Measurements from ENCODE around the gene SP110. TPM values are rescaled to one million over a fixed set of nuclear protein-coding genes. Genes with fewer than 3 reads are reported as not detected.
"Not testable (repeated sequence)": the region's sequence is repeated elsewhere in the genome, so short reads cannot be mapped to it uniquely, and the experiment has no call there.

Gene SP110
- total RNA-seq, 1 donor from 2014 or later, result 1.3 TPM

GRCh38 chr2:230224458-230224857 lies 4.7 kb upstream of the SP110 start:
- TF ChIP-seq CTCF (IDR thresholded peaks at IDR 0.05; ENCODE audit: partially characterized antibody, unreplicated experiment), result no peak
- peaks cover 1% of the 10 kb centered on the region for H3K9me3 Mint-ChIP-seq (ENCODE audit: unreplicated experiment)
- H3K36me3 Mint-ChIP-seq (ENCODE audit: unreplicated experiment), result no peaks in the 10 kb centered on the region
- no peak for DNase-seq
- H3K4me3 Mint-ChIP-seq (ENCODE audit: unreplicated experiment), result no peak overlapping the region
- no peaks in the 10 kb centered on the region for H3K27me3 Mint-ChIP-seq (ENCODE audit: unreplicated experiment)
- H3K4me1 Mint-ChIP-seq (ENCODE audit: low read depth, unreplicated experiment), result peaks cover 3% of the 10 kb centered on the region
- no peak overlapping the region for H3K27ac Mint-ChIP-seq (ENCODE audit: unreplicated experiment)

- H3K27me3 Mint-ChIP-seq (ENCODE audit: unreplicated experiment); H3K4me3 Mint-ChIP-seq (ENCODE audit: unreplicated experiment); H3K36me3 Mint-ChIP-seq (ENCODE audit: unreplicated experiment); H3K9me3 Mint-ChIP-seq (ENCODE audit: unreplicated experiment); DNase-seq; H3K27ac Mint-ChIP-seq (ENCODE audit: unreplicated experiment); H3K4me1 Mint-ChIP-seq (ENCODE audit: low read depth, unreplicated experiment): not testable (repeated sequence)
Measured at GRCh38 chr2:230222829-230223228, 3.0 kb upstream of the SP110 start.

- TF ChIP-seq CTCF (IDR thresholded peaks at IDR 0.05; ENCODE audit: partially characterized antibody, unreplicated experiment), result no peak
- peaks cover 3% of the 10 kb centered on the region for H3K4me1 Mint-ChIP-seq (ENCODE audit: low read depth, unreplicated experiment)
- H3K9me3 Mint-ChIP-seq (ENCODE audit: unreplicated experiment), result peaks cover 1% of the 10 kb centered on the region
- no peaks in the 10 kb centered on the region for H3K27me3 Mint-ChIP-seq (ENCODE audit: unreplicated experiment)
- H3K36me3 Mint-ChIP-seq (ENCODE audit: unreplicated experiment), result no peaks in the 10 kb centered on the region
- no peak overlapping the region for H3K4me3 Mint-ChIP-seq (ENCODE audit: unreplicated experiment)
- no peak for DNase-seq
- no peak overlapping the region for H3K27ac Mint-ChIP-seq (ENCODE audit: unreplicated experiment)
Measured at GRCh38 chr2:230221493-230221892, 1.7 kb upstream of the SP110 start.

- Mint-ChIP-seq H3K4me1 (ENCODE audit: low read depth, unreplicated experiment) (peaks cover 3% of the 10 kb centered on the region), H3K36me3 (ENCODE audit: unreplicated experiment) (no peaks in the 10 kb centered on the region), H3K27ac (ENCODE audit: unreplicated experiment) (no peak overlapping the region), H3K27me3 (ENCODE audit: unreplicated experiment) (no peaks in the 10 kb centered on the region), H3K4me3 (ENCODE audit: unreplicated experiment) (no peak overlapping the region), H3K9me3 (ENCODE audit: unreplicated experiment) (peaks cover 1% of the 10 kb centered on the region)
- DNase-seq, result no peak
- TF ChIP-seq CTCF (IDR thresholded peaks at IDR 0.05; ENCODE audit: partially characterized antibody, unreplicated experiment), result no peak
Measured at GRCh38 chr2:230220347-230220969, 674 bp upstream of the SP110 start.

- Mint-ChIP-seq H3K4me3 (ENCODE audit: unreplicated experiment) (no peak overlapping the region), H3K27me3 (ENCODE audit: unreplicated experiment) (no peaks in the 10 kb centered on the region), H3K4me1 (ENCODE audit: low read depth, unreplicated experiment) (peaks cover 3% of the 10 kb centered on the region), H3K36me3 (ENCODE audit: unreplicated experiment) (no peaks in the 10 kb centered on the region), H3K9me3 (ENCODE audit: unreplicated experiment) (peaks cover 1% of the 10 kb centered on the region), H3K27ac (ENCODE audit: unreplicated experiment) (no peak overlapping the region)
- DNase-seq, result no peak
- no peak for TF ChIP-seq CTCF (IDR thresholded peaks at IDR 0.05; ENCODE audit: partially characterized antibody, unreplicated experiment)
Measured at GRCh38 chr2:230218421-230218820, 1.4 kb downstream of the SP110 start.
